Renal pelvis (tissue), 4 donors: ENCODE measurements around the gene RNF217. TPM values are rescaled to one million over a fixed set of nuclear protein-coding genes. Genes with fewer than 3 reads are reported as not detected.

Experiments used
- DNase-seq: peaks from one replicate; pipeline ENCODE4 v3.0.0-alpha.2; 2013
- polyA plus RNA-seq, 3 donors: library from polyadenylated mRNA; unstranded; fragments of 120-200 nt; gene quantifications; one replicate each; pipeline ENCODE4 v1.2.1, GENCODE V29; 2013; ENCODE audit not compliant: insufficient read length in 3 of 3

RNF217 gene
- polyA plus RNA-seq, 3 donors, result 11.8 to 17.2 (median 16.4) TPM

- DNase-seq, result no peak
Observed at GRCh38 chr6:124986164-124986563, 23.9 kb downstream of the RNF217 start.

GRCh38 chr6:124987291-124987690 lies 25.1 kb downstream of the RNF217 start:
- DNase-seq, result no peak

GRCh38 chr6:124987999-124988591 lies 25.9 kb downstream of the RNF217 start:
- no peak for DNase-seq

GRCh38 chr6:124989136-124989983 lies 27.1 kb downstream of the RNF217 start:
- DNase-seq, result no peak

- no peak for DNase-seq
Observed at GRCh38 chr6:124990988-124991387, 28.8 kb downstream of the RNF217 start.

GRCh38 chr6:124991764-124992295 lies 29.6 kb downstream of the RNF217 start:
- no peak for DNase-seq

- no peak for DNase-seq
Observed at GRCh38 chr6:124993327-124993726, 31.1 kb downstream of the RNF217 start.

- no peak for DNase-seq
Observed at GRCh38 chr6:124994648-124995047, 32.4 kb downstream of the RNF217 start.

GRCh38 chr6:124995131-124995530 lies 32.9 kb downstream of the RNF217 start:
- no peak for DNase-seq

GRCh38 chr6:124995645-124996325 lies 33.5 kb downstream of the RNF217 start:
- DNase-seq, result no peak

- no peak for DNase-seq
Observed at GRCh38 chr6:124996411-124996810, 34.2 kb downstream of the RNF217 start.

GRCh38 chr6:124997196-124997875 lies 35.1 kb downstream of the RNF217 start:
- DNase-seq, result no peak

GRCh38 chr6:124999105-124999764 lies 37.0 kb downstream of the RNF217 start:
- peak; percentile 26 for DNase-seq

- DNase-seq, result no peak
Observed at GRCh38 chr6:125001684-125002405, 39.6 kb downstream of the RNF217 start.

- no peak for DNase-seq
Observed at GRCh38 chr6:125002406-125002741, 40.1 kb downstream of the RNF217 start.

- DNase-seq, result no peak
Observed at GRCh38 chr6:125003070-125003469, 40.8 kb downstream of the RNF217 start.

GRCh38 chr6:125004198-125004597 lies 42.0 kb downstream of the RNF217 start:
- DNase-seq, result no peak

GRCh38 chr6:125004797-125005595 lies 42.8 kb downstream of the RNF217 start:
- DNase-seq, result no peak

- no peak for DNase-seq
Observed at GRCh38 chr6:125008261-125008703, 46.0 kb downstream of the RNF217 start.

GRCh38 chr6:125008957-125009356 lies 46.7 kb downstream of the RNF217 start:
- no peak for DNase-seq
